Naive thymus-derived CD4-positive, alpha-beta T cell (primary cell): ENCODE data around the gene PDE6G. TPM values are rescaled to one million over a fixed set of nuclear protein-coding genes. Genes with fewer than 3 reads are reported as not detected.

Experiments used
- ATAC-seq: fragments of 150-1000 bp; cut with Tn5 transposase; 2 replicates; pipeline ENCODE4 v1.10.0; 2021; ENCODE audit warnings: mild to moderate bottlenecking, moderate library complexity
- CTCF ChIA-PET: fragments of 350-600 bp; sonication (Branson Sonifier 250); formaldehyde crosslinking; loops from one replicate; lab custom pipeline; 2021; ENCODE audit warnings: antibody characterized with exemption; lab: Charles Lee
- POLR2A ChIA-PET: fragments of 350-600 bp; sonication (Branson Sonifier 250); formaldehyde crosslinking; loops from one replicate; lab custom pipeline; 2021; ENCODE audit warnings: antibody characterized with exemption, inconsistent platforms; lab: Charles Lee
- DNase-seq, 9 donors: peaks; one replicate each; pipeline versions ENCODE4 v3.0.0 to v3.0.0-alpha.2; 2020 to 2022; ENCODE audit warnings: mixed read lengths in 1 of 9
- H3K27ac ChIP-seq: one replicate; pipeline ENCODE4 v1.7.0; 2013; ENCODE audit warnings: mild to moderate bottlenecking, low read depth, low read length, moderate library complexity
- H3K27me3 ChIP-seq, 2 donors: one replicate each; pipeline ENCODE4 v1.7.0; 2013; ENCODE audit warnings: low read length in 2 of 2, mild to moderate bottlenecking in 2 of 2, moderate library complexity in 2 of 2; ENCODE audit not compliant: control insufficient read depth in 2 of 2, insufficient read depth in 2 of 2
- H3K36me3 ChIP-seq, 3 experiments: 1 replicate in 2 of 3; 2 replicates in 1 of 3; pipeline ENCODE4 v1.7.0; 2013; ENCODE audit warnings: low read length in 3 of 3, mild to moderate bottlenecking in 3 of 3, moderate library complexity in 1 of 3; ENCODE audit not compliant: insufficient read depth in 3 of 3, control insufficient read depth in 2 of 3
- H3K4me1 ChIP-seq, 2 donors: one replicate each; pipeline ENCODE4 v1.7.0; 2013; ENCODE audit warnings: low read length in 2 of 2, mild to moderate bottlenecking in 2 of 2, moderate library complexity in 1 of 2; ENCODE audit not compliant: control insufficient read depth in 2 of 2, insufficient read depth in 2 of 2
- H3K4me3 ChIP-seq: 2 replicates; pipeline ENCODE4 v1.7.0; 2013; ENCODE audit warnings: mild to moderate bottlenecking, low read length
- H3K9me3 ChIP-seq, 3 experiments: 1 replicate in 2 of 3; 2 replicates in 1 of 3; pipeline ENCODE4 v1.7.0; 2013; ENCODE audit warnings: low read length in 3 of 3; ENCODE audit not compliant: control insufficient read depth in 2 of 3
- H3K27ac Mint-ChIP-seq, 9 donors: one replicate each; pipeline ENCODE4 v1.8.0; 2020 to 2022; ENCODE audit warnings: mixed read lengths in 9 of 9, mild to moderate bottlenecking in 8 of 9, moderate library complexity in 5 of 9, inconsistent platforms in 2 of 9
- H3K27me3 Mint-ChIP-seq, 5 donors: one replicate each; pipeline ENCODE4 v1.8.0; 2021 to 2022; ENCODE audit warnings: mixed read lengths in 5 of 5, mild to moderate bottlenecking in 1 of 5
- H3K36me3 Mint-ChIP-seq, 5 donors: one replicate each; pipeline ENCODE4 v1.8.0; 2020 to 2022; ENCODE audit warnings: mixed read lengths in 5 of 5, mild to moderate bottlenecking in 3 of 5, inconsistent platforms in 1 of 5
- H3K4me1 Mint-ChIP-seq, 7 donors: one replicate each; pipeline ENCODE4 v1.8.0; 2020 to 2022; ENCODE audit warnings: mixed read lengths in 7 of 7, mild to moderate bottlenecking in 3 of 7, inconsistent platforms in 1 of 7
- H3K4me3 Mint-ChIP-seq, 10 donors: one replicate each; pipeline ENCODE4 v1.8.0; 2020 to 2022; ENCODE audit warnings: mild to moderate bottlenecking in 10 of 10, mixed read lengths in 10 of 10, moderate library complexity in 6 of 10, inconsistent platforms in 2 of 10
- H3K9me3 Mint-ChIP-seq, 11 donors: one replicate each; pipeline ENCODE4 v1.8.0; 2020 to 2022; ENCODE audit warnings: mixed read lengths in 11 of 11, mild to moderate bottlenecking in 4 of 11, inconsistent platforms in 1 of 11, moderate library complexity in 1 of 11
- intact Hi-C, 2 donors: fragments of 100-400 bp; cut with micrococcal nuclease; formaldehyde crosslinking; loops; one replicate each; pipeline ENCODE4 v1.15.1; 2023
- polyA plus RNA-seq, 2 donors: library from polyadenylated mRNA; unstranded; fragments of 300-500 nt; fragmentation: Illumina TruSeq; gene quantifications; one replicate each; pipeline ENCODE4 v1.2.3, GENCODE V29; 2021
- total RNA-seq, 6 experiments: library from RNA in 5 of 6; stranded (reverse) in 5 of 6; gene quantifications; 1 replicate in 5 of 6; 2 replicates in 1 of 6; pipeline ENCODE4 v1.2.3 and lab custom pipeline; 2021 to 2026

The PDE6G gene
- total and polyA plus RNA-seq, 7 experiments from 2014 or later, result 1.0 to 28.0 (median 2.0) TPM

GRCh38 chr17:81701288-81702071, 45.1 kb upstream of the PDE6G start:
- peak overlapping the region in 5 of 9 donors; percentile 18 to 96 (median 89) for H3K27ac Mint-ChIP-seq
- ChIA-PET CTCF (no interaction called here), POLR2A (interaction anchor here (1.5 to 3.6 kb wide), 3 partner anchors 18 to 38 kb away, joined by 7 to 49 read pairs (median 12); partner anchors contain the start of genes ARL16 and HGS)
- Histone ChIP-seq H3K4me3 (no peak overlapping the region), H3K36me3 (peaks cover 0 to 67% (median 11%) of the 10 kb centered on the region in 3 experiments), H3K9me3 (no peaks in the 10 kb centered on the region), H3K4me1 (peaks cover 23 to 24% of the 10 kb centered on the region in 2 donors), H3K27me3 (no peaks in the 10 kb centered on the region), H3K27ac (peak overlapping the region; percentile 95)
- ATAC-seq (no peak), DNase-seq (no peak)
- H3K36me3 Mint-ChIP-seq, result peaks cover 0 to 30% (median 0%) of the 10 kb centered on the region in 5 donors
- peaks cover 21 to 38% (median 28%) of the 10 kb centered on the region in 7 donors for H3K4me1 Mint-ChIP-seq
- peak overlapping the region in 8 of 10 donors; percentile 36 to 94 (median 86) for H3K4me3 Mint-ChIP-seq
- intact Hi-C loops, result loop anchor here (2.0 to 5.0 kb wide), 6 partner anchors 34 to 159 kb away; partner anchors contain the start of genes FAAP100 (in 2 of the 2), CCDC137 (in 1 of the 2), MCRIP1 (in 1 of the 2) and NPLOC4 (in 1 of the 2)
- H3K9me3 Mint-ChIP-seq, result no peaks in the 10 kb centered on the region
- H3K27me3 Mint-ChIP-seq, result no peaks in the 10 kb centered on the region

GRCh38 chr17:81700353-81701287, 44.3 kb upstream of the PDE6G start:
- POLR2A ChIA-PET, result interaction anchor here (3.6 kb wide), 1 partner anchor 17 kb away, joined by 49 read pairs; the partner anchor contains the start of genes ARL16 and HGS
- Histone ChIP-seq H3K4me1 (peaks cover 23 to 24% of the 10 kb centered on the region in 2 donors), H3K36me3 (peaks cover 0 to 67% (median 11%) of the 10 kb centered on the region in 3 experiments), H3K4me3 (no peak overlapping the region), H3K9me3 (no peaks in the 10 kb centered on the region), H3K27ac (no peak overlapping the region), H3K27me3 (no peaks in the 10 kb centered on the region)
- intact Hi-C loops, result loop anchor here in 1 of 2 donors (5.0 kb wide), 2 partner anchors 33 to 148 kb away; partner anchors contain the start of genes CCDC137, FAAP100 and OXLD1
- H3K4me3 Mint-ChIP-seq, result peak overlapping the region in 7 of 10 donors; percentile 18 to 88 (median 48)
- ATAC-seq (no peak), DNase-seq (no peak)
- CTCF ChIA-PET, result no interaction called here
- H3K36me3 Mint-ChIP-seq, result peaks cover 0 to 24% (median 0%) of the 10 kb centered on the region in 5 donors
- H3K4me1 Mint-ChIP-seq, result peaks cover 17 to 37% (median 24%) of the 10 kb centered on the region in 7 donors
- no peaks in the 10 kb centered on the region for H3K27me3 Mint-ChIP-seq
- no peaks in the 10 kb centered on the region for H3K9me3 Mint-ChIP-seq
- peak overlapping the region in 4 of 9 donors; percentile 33 to 81 (median 54) for H3K27ac Mint-ChIP-seq

GRCh38 chr17:81697261-81698044, 41.1 kb upstream of the PDE6G start:
- no peak overlapping the region for H3K4me3 Mint-ChIP-seq
- peaks cover 0 to 24% (median 0%) of the 10 kb centered on the region in 5 donors for H3K36me3 Mint-ChIP-seq
- H3K4me3 ChIP-seq, result no peak overlapping the region
- intact Hi-C loops, result no loop called here
- ChIA-PET POLR2A (no interaction called here), CTCF (interaction anchor here (0.6 kb wide), 1 partner anchor 15 kb away, joined by 3 read pairs; no protein-coding TSS in a partner anchor)
- no peaks in the 10 kb centered on the region for H3K9me3 ChIP-seq
- no peaks in the 10 kb centered on the region for H3K27me3 ChIP-seq
- no peaks in the 10 kb centered on the region for H3K9me3 Mint-ChIP-seq
- H3K4me1 Mint-ChIP-seq, result peaks cover 9 to 18% (median 16%) of the 10 kb centered on the region in 7 donors
- peaks cover 12 to 13% of the 10 kb centered on the region in 2 donors for H3K4me1 ChIP-seq
- peak overlapping the region in 2 of 9 donors; percentile 14 to 51 for H3K27ac Mint-ChIP-seq
- no peaks in the 10 kb centered on the region for H3K27me3 Mint-ChIP-seq
- H3K36me3 ChIP-seq, result peaks cover 0 to 82% (median 11%) of the 10 kb centered on the region in 3 experiments
- ATAC-seq (no peak), DNase-seq (no peak)
- no peak overlapping the region for H3K27ac ChIP-seq

- Histone ChIP-seq H3K4me3 (no peak overlapping the region), H3K27me3 (no peaks in the 10 kb centered on the region), H3K4me1 (peaks cover 1 to 2% of the 10 kb centered on the region in 2 donors), H3K9me3 (no peaks in the 10 kb centered on the region), H3K27ac (no peak overlapping the region), H3K36me3 (peaks cover under 1 to 88% (median 7%) of the 10 kb centered on the region in 3 experiments)
- POLR2A ChIA-PET, result interaction anchor here (2.4 kb wide), 1 partner anchor 13 kb away, joined by 8 read pairs; the partner anchor contains the start of genes ARL16 and HGS
- peaks cover 5 to 11% (median 7%) of the 10 kb centered on the region in 7 donors for H3K4me1 Mint-ChIP-seq
- H3K9me3 Mint-ChIP-seq, result no peaks in the 10 kb centered on the region
- peaks cover 0 to 30% (median 0%) of the 10 kb centered on the region in 5 donors for H3K36me3 Mint-ChIP-seq
- H3K4me3 Mint-ChIP-seq, result no peak overlapping the region
- no peak overlapping the region for H3K27ac Mint-ChIP-seq
- no peaks in the 10 kb centered on the region for H3K27me3 Mint-ChIP-seq
- DNase-seq, result no peak
- intact Hi-C loops, result no loop called here
- CTCF ChIA-PET, result interaction anchor here (0.6 to 1.3 kb wide), 2 partner anchors 8 to 16 kb away, joined by 3 to 4 read pairs; no protein-coding TSS in a partner anchor
- ATAC-seq, result no peak
These were observed 40.0 kb upstream of the PDE6G start for GRCh38 chr17:81696218-81696941.

GRCh38 chr17:81695801-81696200, 39.5 kb upstream of the PDE6G start:
- H3K4me3 ChIP-seq, result no peak overlapping the region
- intact Hi-C loops, result no loop called here

More at GRCh38 chr17:81695801-81696200, 39.5 kb upstream of the PDE6G start:
- ChIA-PET POLR2A (interaction anchor here (2.4 kb wide), 1 partner anchor 12 kb away, joined by 8 read pairs; the partner anchor contains the start of genes ARL16 and HGS), CTCF (interaction anchor here (1.3 kb wide), 1 partner anchor 9 kb away, joined by 4 read pairs; no protein-coding TSS in a partner anchor)
- Histone ChIP-seq H3K9me3 (no peaks in the 10 kb centered on the region), H3K27ac (no peak overlapping the region), H3K4me1 (no peaks in the 10 kb centered on the region), H3K36me3 (peaks cover 2 to 88% (median 4%) of the 10 kb centered on the region in 3 experiments), H3K27me3 (no peaks in the 10 kb centered on the region)
- no peaks in the 10 kb centered on the region for H3K9me3 Mint-ChIP-seq
- no peak overlapping the region for H3K4me3 Mint-ChIP-seq
- DNase-seq (no peak), ATAC-seq (no peak)
- no peak overlapping the region for H3K27ac Mint-ChIP-seq
- peaks cover under 1 to 8% (median 2%) of the 10 kb centered on the region in 7 donors for H3K4me1 Mint-ChIP-seq
- no peaks in the 10 kb centered on the region for H3K27me3 Mint-ChIP-seq
- peaks cover 0 to 30% (median 0%) of the 10 kb centered on the region in 5 donors for H3K36me3 Mint-ChIP-seq
